ENCODE measurements around the gene OR52I1. TPM values are rescaled to one million over a fixed set of nuclear protein-coding genes. Genes with fewer than 3 reads are reported as not detected.

OR52I1 gene, protein sequence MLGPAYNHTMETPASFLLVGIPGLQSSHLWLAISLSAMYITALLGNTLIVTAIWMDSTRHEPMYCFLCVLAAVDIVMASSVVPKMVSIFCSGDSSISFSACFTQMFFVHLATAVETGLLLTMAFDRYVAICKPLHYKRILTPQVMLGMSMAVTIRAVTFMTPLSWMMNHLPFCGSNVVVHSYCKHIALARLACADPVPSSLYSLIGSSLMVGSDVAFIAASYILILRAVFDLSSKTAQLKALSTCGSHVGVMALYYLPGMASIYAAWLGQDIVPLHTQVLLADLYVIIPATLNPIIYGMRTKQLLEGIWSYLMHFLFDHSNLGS
- total RNA-seq, result not detected in 2 replicates

DNA sequence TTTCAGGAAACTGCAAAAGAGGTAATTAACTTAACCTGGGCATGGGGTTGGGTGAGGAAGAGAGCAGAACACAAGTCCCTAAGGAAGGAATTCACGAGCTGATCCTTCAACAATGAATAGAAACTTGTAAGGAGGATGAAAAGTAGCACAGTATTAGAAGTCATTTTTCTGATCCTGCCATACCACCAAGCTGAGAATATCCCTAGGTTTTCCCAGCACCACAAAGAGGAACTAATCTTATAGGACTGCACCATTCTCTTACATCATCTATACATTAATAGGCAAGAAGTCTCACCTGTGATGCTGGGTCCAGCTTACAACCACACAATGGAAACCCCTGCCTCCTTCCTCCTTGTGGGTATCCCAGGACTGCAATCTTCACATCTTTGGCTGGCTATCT lies at the start of gene OR52I1:
Gene OR52I1 (plus strand): TSS at position 301 of the 400 bp plus-strand sequence. CDS start 0 bp downstream, at position 301.

DNA sequence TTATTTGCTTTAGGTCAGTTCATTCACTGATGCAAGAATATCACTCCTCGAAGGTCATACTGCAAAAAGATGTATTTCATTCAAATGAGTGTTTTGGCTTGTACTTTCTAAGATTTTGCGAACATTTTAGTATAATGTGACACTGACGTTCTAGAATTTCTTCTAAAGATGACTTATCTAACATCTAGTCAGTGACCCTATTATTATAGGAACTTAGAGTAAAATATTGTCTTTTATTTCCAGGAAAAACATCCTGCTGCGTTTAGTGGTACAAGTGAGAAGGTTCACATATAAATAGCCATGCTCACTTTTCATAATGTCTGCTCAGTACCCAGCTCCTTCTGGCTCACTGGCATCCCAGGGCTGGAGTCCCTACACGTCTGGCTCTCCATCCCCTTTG lies 48.9 kb upstream of the OR52I1 start, which contains the start of gene OR52M1:
Gene OR52M1 (plus strand): TSS at position 301 of the 400 bp plus-strand sequence. CDS start 0 bp downstream, at position 301.

DNA sequence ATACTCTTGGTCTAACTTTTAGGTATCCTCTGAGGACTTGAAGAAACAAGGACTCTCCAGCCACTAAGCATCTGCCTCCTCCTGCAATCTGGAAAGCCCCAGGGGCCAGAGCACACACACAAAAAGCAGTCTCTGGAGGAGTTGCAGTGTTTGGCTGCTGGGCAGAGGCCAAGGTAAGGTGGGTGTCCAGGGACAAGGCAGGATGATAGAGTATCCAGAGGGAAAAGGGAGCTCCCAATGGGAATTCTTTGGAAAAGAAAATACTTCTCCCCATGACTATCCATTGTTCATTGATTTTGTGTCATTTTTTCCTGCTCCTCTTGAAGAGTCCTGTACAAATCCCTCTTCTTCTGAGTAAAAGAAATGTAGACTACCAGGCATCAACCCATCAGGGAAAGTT lies 12.4 kb upstream of the OR52I1 start, which contains the start of gene OR52I2:
Gene OR52I2 (plus strand): TSS at position 301 of the 400 bp plus-strand sequence.

DNA sequence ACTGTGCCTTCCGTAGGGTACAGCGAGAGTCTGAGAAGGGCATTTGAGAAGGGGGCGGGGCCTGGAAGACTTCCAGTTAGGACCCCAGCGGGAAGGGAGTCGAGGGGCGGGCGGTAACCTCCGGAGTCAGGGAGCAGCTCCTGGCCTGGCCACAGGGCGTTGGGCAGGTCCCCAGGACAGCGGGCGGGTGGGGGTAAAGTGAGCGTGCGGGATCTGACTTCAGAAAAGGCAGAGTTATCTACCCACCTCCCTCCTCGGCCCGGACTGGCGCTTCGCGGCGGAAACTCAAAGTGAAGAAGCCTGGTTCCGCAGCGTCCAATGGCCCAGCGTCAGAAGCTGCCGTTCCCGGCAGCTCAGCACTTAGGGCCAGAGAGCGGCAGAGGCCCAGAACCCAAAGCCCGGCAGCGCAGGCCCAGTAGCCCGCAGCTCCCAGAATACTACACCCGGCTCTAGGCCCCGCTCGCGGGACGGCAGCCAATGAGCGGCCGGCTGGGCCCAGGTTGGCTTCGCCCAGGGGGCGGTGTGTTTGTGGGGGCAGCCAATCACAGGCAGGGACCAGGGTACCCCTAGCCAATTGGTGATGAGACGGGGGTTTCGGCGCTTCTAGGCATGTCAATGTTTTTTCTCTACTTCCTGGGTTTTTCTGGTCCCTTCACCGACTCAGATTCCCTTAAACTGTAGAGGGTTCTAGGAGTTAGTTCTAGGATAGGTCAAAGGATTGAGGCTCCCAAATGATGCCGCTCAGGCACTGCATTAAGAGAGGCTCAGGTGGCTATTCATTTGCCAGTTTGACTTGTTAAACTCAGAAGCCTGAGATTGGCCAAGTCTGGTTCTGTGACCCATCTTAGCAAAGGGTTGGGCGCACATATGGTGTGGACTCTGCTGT lies 14.2 kb downstream of the OR52I1 start, which contains the start of gene TRIM68:
Gene TRIM68 (minus strand): TSS at position 451 of the 886 bp plus-strand sequence. CDS start 2,727 bp downstream, outside the sequence.

DNA sequence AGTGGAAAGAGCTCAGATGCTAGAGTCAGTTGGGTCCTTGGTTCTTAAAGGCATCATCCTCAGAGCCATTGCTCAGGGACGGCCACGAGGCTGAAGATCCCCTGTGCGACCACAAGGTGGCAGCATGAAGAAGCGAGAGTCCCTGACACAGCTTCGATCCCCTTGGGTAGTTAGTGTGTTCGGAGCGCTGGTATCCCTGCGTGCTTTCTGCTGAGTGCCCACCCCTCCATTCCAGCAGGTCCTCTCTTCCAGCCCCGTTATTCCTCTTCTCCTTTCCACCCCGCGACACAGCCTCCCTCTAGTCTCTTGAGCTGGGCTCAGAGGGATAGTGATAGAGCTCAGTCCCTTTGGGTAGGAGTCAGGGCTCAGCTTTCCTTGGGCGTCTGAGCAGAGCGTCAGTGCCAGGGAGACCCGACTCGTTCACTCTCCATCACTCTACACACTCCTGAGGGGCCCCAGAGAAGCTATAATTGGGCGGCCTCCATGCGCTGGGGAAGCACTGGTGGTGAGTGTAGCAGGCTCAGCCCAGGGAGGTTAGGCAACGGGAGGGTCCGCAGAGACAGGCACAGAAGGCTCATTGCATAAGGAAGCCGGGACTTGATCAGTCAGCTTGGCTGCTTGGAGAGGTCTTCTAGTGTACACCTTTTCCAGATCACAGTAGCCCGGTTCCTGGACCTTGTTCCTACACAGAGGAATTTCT lies 43.3 kb downstream of the OR52I1 start, which contains the start of gene OR51D1:
Gene OR51D1 (plus strand): TSS at position 516 of the 700 bp plus-strand sequence. CDS start 2,314 bp downstream, outside the sequence.

DNA sequence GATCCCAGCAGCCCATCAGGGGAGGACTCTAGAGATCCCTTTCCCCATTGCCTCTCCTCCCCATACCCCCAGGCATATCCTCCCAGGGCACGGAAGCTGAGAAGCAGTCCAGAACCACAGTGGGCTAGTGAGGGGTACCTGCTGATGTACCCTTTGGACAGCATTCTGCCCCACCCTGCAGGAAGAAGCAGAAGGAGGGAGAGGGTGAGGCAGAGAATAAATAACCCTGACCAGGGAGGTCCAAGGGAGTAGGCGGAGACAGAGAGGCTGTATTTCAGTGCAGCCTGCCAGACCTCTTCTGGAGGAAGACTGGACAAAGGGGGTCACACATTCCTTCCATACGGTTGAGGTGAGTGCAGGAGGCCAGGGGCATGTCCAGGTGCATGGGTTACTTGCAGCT lies 49.8 kb downstream of the OR52I1 start, which contains the start of gene OR51E1:
Gene OR51E1 (plus strand): TSS at position 301 of the 400 bp plus-strand sequence. CDS start 8,545 bp downstream, outside the sequence.

Other genes with a start within 250 kb of the OR52I1 start
- not detected in 2 replicates for gene OR52B4, start 225.7 kb upstream of the OR52I1 start, total RNA-seq
- 6.8 and 21.4 TPM in 2 replicates for gene TRIM21, start 200.3 kb upstream of the OR52I1 start, total RNA-seq
- not detected in 2 replicates for gene OR52K2, start 144.7 kb upstream of the OR52I1 start, total RNA-seq
- not detected in 2 replicates for gene OR52K1, start 111.4 kb upstream of the OR52I1 start, total RNA-seq
- not detected in 2 replicates for gene OR52M1, start 48.8 kb upstream of the OR52I1 start, total RNA-seq
- under 0.01 TPM in 1 of 2 replicates, not detected in the other for gene OR52I2, start 12.3 kb upstream of the OR52I1 start, total RNA-seq
- gene TRIM68, start 14.2 kb downstream of the OR52I1 start, total RNA-seq, result 5.8 and 7.2 TPM in 2 replicates
- not detected in 2 replicates for gene OR51D1, start 43.4 kb downstream of the OR52I1 start, total RNA-seq
- not detected in 2 replicates for gene OR51E1, start 49.9 kb downstream of the OR52I1 start, total RNA-seq
- gene OR51E2, start 103.8 kb downstream of the OR52I1 start, total RNA-seq, result under 0.01 TPM in 1 of 2 replicates, not detected in the other
- gene MMP26, start 110.7 kb downstream of the OR52I1 start, total RNA-seq, result not detected in 2 replicates
- not detected in 2 replicates for gene OR51F1, start 175.9 kb downstream of the OR52I1 start, total RNA-seq
- gene OR52R1, start 210.3 kb downstream of the OR52I1 start, total RNA-seq, result not detected in 2 replicates
- gene OR51F2, start 227.3 kb downstream of the OR52I1 start, total RNA-seq, result not detected in 2 replicates

Data from tracheal epithelial cell (primary cell).